Inflammatory macrophage treated with lipopolysaccharide for 1 hour (primary cell): ENCODE measurements around the gene OR1E2.
"Not testable (repeated sequence)": the region's sequence is repeated elsewhere in the genome, so short reads cannot be mapped to it uniquely, and the experiment has no call there.

Experiments
- DNase-seq, 2 donors: peaks; one replicate each; pipeline ENCODE4 v3.0.0-alpha.2; 2020 to 2022

Gene OR1E2

GRCh38 chr17:3433741-3434140, at the start of gene OR1E2:
Gene OR1E2 (minus strand): TSS chr17:3433841. CDS start chr17:3433841, 0 bp downstream.
- no peak for DNase-seq

GRCh38 chr17:3482852-3483251, 49.2 kb upstream of the OR1E2 start:
- DNase-seq, result no peak

- DNase-seq, result no peak
Observed at GRCh38 chr17:3479988-3480387, 46.3 kb upstream of the OR1E2 start.

GRCh38 chr17:3475812-3476610, 42.4 kb upstream of the OR1E2 start, which contains the start of gene ASPA:
Gene ASPA (plus strand): TSS chr17:3475997. CDS start chr17:3476160, 163 bp downstream.
- no peak for DNase-seq

GRCh38 chr17:3475251-3475685, 41.6 kb upstream of the OR1E2 start:
- no peak for DNase-seq

GRCh38 chr17:3474212-3474611, 40.6 kb upstream of the OR1E2 start:
- DNase-seq, result no peak

GRCh38 chr17:3472137-3472536, 38.5 kb upstream of the OR1E2 start:
- no peak for DNase-seq

- DNase-seq, result no peak
Observed at GRCh38 chr17:3471599-3471998, 38.0 kb upstream of the OR1E2 start, which contains the start of gene SPATA22. Gene SPATA22 (minus strand): TSS chr17:3471819. CDS start chr17:3469325, 2,494 bp downstream.

- no peak for DNase-seq
Observed at GRCh38 chr17:3469529-3469928, 35.9 kb upstream of the OR1E2 start.

GRCh38 chr17:3466355-3466754, 32.7 kb upstream of the OR1E2 start:
- DNase-seq, result not testable (repeated sequence)

GRCh38 chr17:3448059-3448665, 14.5 kb upstream of the OR1E2 start:
- DNase-seq, result no peak

GRCh38 chr17:3447625-3448024, 14.0 kb upstream of the OR1E2 start:
- DNase-seq, result peak; percentile 12 to 19

GRCh38 chr17:3440451-3440850, 6.8 kb upstream of the OR1E2 start:
- DNase-seq, result no peak

- no peak for DNase-seq
Observed at GRCh38 chr17:3438368-3438767, 4.7 kb upstream of the OR1E2 start.

- peak; percentile 26 to 32 for DNase-seq
Observed at GRCh38 chr17:3433215-3433614, 426 bp downstream of the OR1E2 start.

GRCh38 chr17:3418222-3418621, 15.4 kb downstream of the OR1E2 start:
- DNase-seq, result no peak

GRCh38 chr17:3415610-3416009, 18.0 kb downstream of the OR1E2 start:
- DNase-seq, result no peak

GRCh38 chr17:3412216-3412615, 21.4 kb downstream of the OR1E2 start:
- DNase-seq, result not testable (repeated sequence)

- DNase-seq, result no peak
Observed at GRCh38 chr17:3411070-3411469, 22.6 kb downstream of the OR1E2 start, which contains the start of gene OR3A3. Gene OR3A3 (plus strand): TSS chr17:3411370.

GRCh38 chr17:3403856-3404255, 29.8 kb downstream of the OR1E2 start:
- not testable (repeated sequence) for DNase-seq

- no peak for DNase-seq
Observed at GRCh38 chr17:3401786-3402185, 31.9 kb downstream of the OR1E2 start.

GRCh38 chr17:3400055-3400454, 33.6 kb downstream of the OR1E2 start:
- no peak for DNase-seq

GRCh38 chr17:3398310-3398709, 35.3 kb downstream of the OR1E2 start, which contains the start of gene OR1E1:
Gene OR1E1 (minus strand): TSS chr17:3398410. CDS start chr17:3398410, 0 bp downstream.
- DNase-seq, result no peak

GRCh38 chr17:3397801-3398200, 35.8 kb downstream of the OR1E2 start:
- DNase-seq, result not testable (repeated sequence)
